Liver (tissue), 9 donors: Measurements from ENCODE around the gene CDC23. TPM values are rescaled to one million over a fixed set of nuclear protein-coding genes. Genes with fewer than 3 reads are reported as not detected.

Source experiments
- DNase-seq: peaks from one replicate; pipeline ENCODE4 v3.0.0-alpha.2; 2017; ENCODE audit warnings: low spot score
- H3K27ac ChIP-seq, 2 donors: one replicate each; pipeline ENCODE4 v1.7.0; 2013; ENCODE audit warnings: inconsistent platforms in 2 of 2, low read length in 2 of 2, control low read depth in 1 of 2, low read depth in 1 of 2, mild to moderate bottlenecking in 1 of 2
- H3K27me3 ChIP-seq, 4 donors: one replicate each; pipeline versions ENCODE4 v1.6.1 to v1.7.0; 2013; ENCODE audit warnings: low read length in 3 of 4, inconsistent platforms in 1 of 4, mild to moderate bottlenecking in 1 of 4, moderate library complexity in 1 of 4; ENCODE audit not compliant: control insufficient read depth in 4 of 4, insufficient read depth in 4 of 4
- H3K36me3 ChIP-seq, 4 donors: one replicate each; pipeline versions ENCODE4 v1.6.1 to v1.7.0; 2013; ENCODE audit warnings: low read length in 3 of 4, mild to moderate bottlenecking in 3 of 4, low read depth in 1 of 4, moderate library complexity in 1 of 4; ENCODE audit not compliant: control insufficient read depth in 4 of 4, insufficient read depth in 3 of 4
- H3K4me1 ChIP-seq, 4 donors: one replicate each; pipeline versions ENCODE4 v1.6.1 to v1.7.0; 2013; ENCODE audit warnings: low read length in 3 of 4, mild to moderate bottlenecking in 3 of 4, moderate library complexity in 1 of 4; ENCODE audit not compliant: control insufficient read depth in 4 of 4, insufficient read depth in 4 of 4
- H3K4me3 ChIP-seq, 3 donors: one replicate each; pipeline versions ENCODE4 v1.6.1 to v1.7.0; 2013; ENCODE audit warnings: low read length in 3 of 3, control low read depth in 1 of 3, low read depth in 1 of 3, mild to moderate bottlenecking in 1 of 3
- H3K9ac ChIP-seq, 2 donors: one replicate each; pipeline ENCODE4 v1.7.0; 2013; ENCODE audit warnings: low read length in 2 of 2, mild to moderate bottlenecking in 2 of 2, moderate library complexity in 2 of 2, control low read depth in 1 of 2, low read depth in 1 of 2
- H3K9me3 ChIP-seq, 4 donors: one replicate each; pipeline versions ENCODE4 v1.6.1 to v1.7.0; 2013; ENCODE audit warnings: low read length in 3 of 4; ENCODE audit not compliant: control insufficient read depth in 4 of 4
- EGR1 ChIP-seq, 2 donors: IDR thresholded peaks; 2 replicates each; pipeline ENCODE4 v1.6.1; 2016 to 2018; ENCODE audit warnings: antibody characterized with exemption in 2 of 2, low read depth in 2 of 2
- FOXA2 ChIP-seq: IDR thresholded peaks from 2 replicates; pipeline ENCODE4 v1.6.1; 2016; ENCODE audit warnings: antibody characterized with exemption
- GABPA ChIP-seq, 2 donors: IDR thresholded peaks in 1 of 2; conservative IDR thresholded peaks in 1 of 2; 2 replicates each; pipeline ENCODE4 v1.6.1; 2016; ENCODE audit warnings: antibody characterized with exemption in 2 of 2, mild to moderate bottlenecking in 1 of 2, moderate library complexity in 1 of 2
- HNF4A ChIP-seq, 2 donors: conservative IDR thresholded peaks; 2 replicates each; pipeline ENCODE4 v1.6.1; 2016; ENCODE audit warnings: antibody characterized with exemption in 2 of 2, mild to moderate bottlenecking in 2 of 2
- HNF4G ChIP-seq: IDR thresholded peaks from 2 replicates; pipeline ENCODE4 v1.6.1; 2016; ENCODE audit warnings: antibody characterized with exemption
- JUND ChIP-seq, 2 donors: IDR thresholded peaks; 2 replicates each; pipeline ENCODE4 v1.6.1; 2016; ENCODE audit warnings: antibody characterized with exemption in 2 of 2
- NR2F2 ChIP-seq: IDR thresholded peaks from 2 replicates; pipeline ENCODE4 v1.6.1; 2016; ENCODE audit warnings: antibody characterized with exemption
- RAD21 ChIP-seq, 2 donors: IDR thresholded peaks; 2 replicates each; pipeline ENCODE4 v1.6.1; 2016; ENCODE audit warnings: antibody characterized with exemption in 2 of 2, mild to moderate bottlenecking in 2 of 2
- RXRA ChIP-seq, 2 donors: IDR thresholded peaks; 2 replicates each; pipeline ENCODE4 v1.6.1; 2017 to 2018; ENCODE audit warnings: antibody characterized with exemption in 2 of 2, mild to moderate bottlenecking in 1 of 2
- SP1 ChIP-seq: IDR thresholded peaks from 2 replicates; pipeline ENCODE4 v1.6.1; 2018; ENCODE audit warnings: antibody characterized with exemption, mild to moderate bottlenecking
- TAF1 ChIP-seq: conservative IDR thresholded peaks from 2 replicates; pipeline ENCODE4 v1.6.1; 2016; ENCODE audit warnings: antibody characterized with exemption, mild to moderate bottlenecking
- YY1 ChIP-seq: IDR thresholded peaks from 2 replicates; pipeline ENCODE4 v1.6.1; 2016; ENCODE audit warnings: antibody characterized with exemption, mild to moderate bottlenecking
- WGBS: extraction: QIAGEN DNeasy Blood & Tissue Kit; methylation state at CpG from one replicate; pipeline ENCODE4 v1.1.7; 2013; 5-methylcytosine and 5-hydroxymethylcytosine counted together
- polyA plus RNA-seq, 2 donors: library from polyadenylated mRNA; stranded (reverse) in 1 of 2; unstranded in 1 of 2; fragments of 200-250 nt in 1 of 2; fragments of >200 nt in 1 of 2; fragmentation: Nextera tagmentation in 1 of 2; extraction: Ambion mirVana in 1 of 2; gene quantifications; one replicate each; pipeline versions ENCODE4 v1.2.1 to v1.2.3, GENCODE V29; 2013 to 2015
- total RNA-seq, 2 donors: library from RNA; depleted of rRNA; stranded (reverse); fragments of >200 nt; gene quantifications; one replicate each; pipeline ENCODE4 v1.2.3, GENCODE V29; 2014
- TF ChIP-seq, protein P1 (sequence below): IDR thresholded peaks from 2 replicates; pipeline ENCODE4 v1.6.1; 2016; ENCODE audit warnings: antibody characterized with exemption
- TF ChIP-seq, protein P2 (sequence below): IDR thresholded peaks from 2 replicates; pipeline ENCODE4 v1.6.1; 2016; ENCODE audit warnings: antibody characterized with exemption
- TF ChIP-seq, protein P3 (sequence below): fragments of 150-350 bp; IDR thresholded peaks from 2 replicates; pipeline ENCODE4 v1.5.1; 2017; ENCODE audit warnings: improper control_type of control experiment, low read depth, low read length; ENCODE audit not compliant: missing input control
- TF ChIP-seq, protein P4 (sequence below): IDR thresholded peaks from 2 replicates; pipeline ENCODE4 v1.6.1; 2016; ENCODE audit warnings: antibody characterized with exemption
- TF ChIP-seq, protein P5 (sequence below): IDR thresholded peaks from 2 replicates; pipeline ENCODE4 v1.6.1; 2016; ENCODE audit warnings: antibody characterized with exemption, mild to moderate bottlenecking
- donor health status: healthy.
- donor health status: healthy.
- donor health status: healthy.
- donor health status: healthy.
- donor health status: healthy.

The CDC23 gene
- total and polyA plus RNA-seq, 4 donors, result 10.5 to 23.8 (median 14.2) TPM

DNA sequence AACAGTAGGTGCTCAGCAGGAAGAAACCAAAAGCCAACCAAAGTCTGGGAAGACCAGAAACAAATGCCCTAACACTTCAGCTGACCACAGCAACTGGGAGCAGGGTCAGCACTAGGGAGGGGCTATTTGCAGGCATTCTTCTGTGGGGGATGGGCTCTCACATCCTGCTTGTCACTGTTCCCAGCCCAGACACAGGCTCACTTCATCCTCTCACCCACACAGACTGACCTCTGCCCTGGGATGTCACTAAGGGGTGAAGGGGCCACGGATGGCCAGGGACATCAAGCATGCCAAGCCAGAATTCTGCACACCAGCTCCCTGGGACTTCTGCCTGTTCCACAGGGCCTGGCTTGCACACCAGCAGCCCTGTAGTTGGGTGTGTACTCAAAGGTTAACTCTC lies 32.6 kb upstream of the CDC23 start (continued):
- TF ChIP-seq, protein P1, sequence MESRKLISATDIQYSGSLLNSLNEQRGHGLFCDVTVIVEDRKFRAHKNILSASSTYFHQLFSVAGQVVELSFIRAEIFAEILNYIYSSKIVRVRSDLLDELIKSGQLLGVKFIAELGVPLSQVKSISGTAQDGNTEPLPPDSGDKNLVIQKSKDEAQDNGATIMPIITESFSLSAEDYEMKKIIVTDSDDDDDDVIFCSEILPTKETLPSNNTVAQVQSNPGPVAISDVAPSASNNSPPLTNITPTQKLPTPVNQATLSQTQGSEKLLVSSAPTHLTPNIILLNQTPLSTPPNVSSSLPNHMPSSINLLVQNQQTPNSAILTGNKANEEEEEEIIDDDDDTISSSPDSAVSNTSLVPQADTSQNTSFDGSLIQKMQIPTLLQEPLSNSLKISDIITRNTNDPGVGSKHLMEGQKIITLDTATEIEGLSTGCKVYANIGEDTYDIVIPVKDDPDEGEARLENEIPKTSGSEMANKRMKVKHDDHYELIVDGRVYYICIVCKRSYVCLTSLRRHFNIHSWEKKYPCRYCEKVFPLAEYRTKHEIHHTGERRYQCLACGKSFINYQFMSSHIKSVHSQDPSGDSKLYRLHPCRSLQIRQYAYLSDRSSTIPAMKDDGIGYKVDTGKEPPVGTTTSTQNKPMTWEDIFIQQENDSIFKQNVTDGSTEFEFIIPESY, result no peak

DNA sequence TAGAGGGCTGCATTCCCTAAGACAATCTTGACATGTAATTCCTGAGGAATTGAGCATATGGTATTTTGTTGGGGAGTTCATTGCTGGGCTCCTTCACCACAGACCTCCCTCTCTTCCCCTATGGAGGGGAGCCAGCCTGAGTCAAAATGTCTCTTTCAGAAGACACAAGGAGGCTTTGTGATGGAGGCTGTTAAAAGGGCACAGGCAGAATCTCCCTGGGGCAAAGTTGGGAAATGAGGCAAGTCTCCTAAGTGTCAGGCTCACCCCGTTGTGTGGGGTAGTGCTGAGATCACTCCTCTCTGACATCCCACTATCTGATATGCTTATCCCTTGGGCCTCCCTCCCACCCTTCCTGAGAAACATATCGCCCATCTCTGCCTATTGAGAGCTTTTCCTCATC lies 30.7 kb upstream of the CDC23 start:
- 75% methylated on average over 2 of the region's 2 CpGs for WGBS
- Histone ChIP-seq H3K9me3 (no peaks in the 10 kb centered on the region), H3K27me3 (no peaks in the 10 kb centered on the region), H3K9ac (no peak overlapping the region), H3K27ac (no peak overlapping the region), H3K4me3 (no peak overlapping the region), H3K4me1 (peaks cover 2 to 21% (median 8%) of the 10 kb centered on the region in 4 donors), H3K36me3 (no peaks in the 10 kb centered on the region)
- TF ChIP-seq FOXA2, result no peak
- TF ChIP-seq NR2F2, result no peak
- TF ChIP-seq SP1, result no peak
- TF ChIP-seq HNF4G, result no peak
- TF ChIP-seq, protein P2, sequence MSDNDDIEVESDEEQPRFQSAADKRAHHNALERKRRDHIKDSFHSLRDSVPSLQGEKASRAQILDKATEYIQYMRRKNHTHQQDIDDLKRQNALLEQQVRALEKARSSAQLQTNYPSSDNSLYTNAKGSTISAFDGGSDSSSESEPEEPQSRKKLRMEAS, result no peak
- TF ChIP-seq RAD21 (IDR thresholded peaks at IDR 0.05), result no peak
- TF ChIP-seq, protein P3, sequence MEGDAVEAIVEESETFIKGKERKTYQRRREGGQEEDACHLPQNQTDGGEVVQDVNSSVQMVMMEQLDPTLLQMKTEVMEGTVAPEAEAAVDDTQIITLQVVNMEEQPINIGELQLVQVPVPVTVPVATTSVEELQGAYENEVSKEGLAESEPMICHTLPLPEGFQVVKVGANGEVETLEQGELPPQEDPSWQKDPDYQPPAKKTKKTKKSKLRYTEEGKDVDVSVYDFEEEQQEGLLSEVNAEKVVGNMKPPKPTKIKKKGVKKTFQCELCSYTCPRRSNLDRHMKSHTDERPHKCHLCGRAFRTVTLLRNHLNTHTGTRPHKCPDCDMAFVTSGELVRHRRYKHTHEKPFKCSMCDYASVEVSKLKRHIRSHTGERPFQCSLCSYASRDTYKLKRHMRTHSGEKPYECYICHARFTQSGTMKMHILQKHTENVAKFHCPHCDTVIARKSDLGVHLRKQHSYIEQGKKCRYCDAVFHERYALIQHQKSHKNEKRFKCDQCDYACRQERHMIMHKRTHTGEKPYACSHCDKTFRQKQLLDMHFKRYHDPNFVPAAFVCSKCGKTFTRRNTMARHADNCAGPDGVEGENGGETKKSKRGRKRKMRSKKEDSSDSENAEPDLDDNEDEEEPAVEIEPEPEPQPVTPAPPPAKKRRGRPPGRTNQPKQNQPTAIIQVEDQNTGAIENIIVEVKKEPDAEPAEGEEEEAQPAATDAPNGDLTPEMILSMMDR, result no peak
- TF ChIP-seq, protein P1, result no peak
- TF ChIP-seq GABPA (IDR thresholded peaks at IDR 0.05 in 1 of 2, conservative IDR thresholded peaks at IDR 0.05 in 1 of 2), result no peak
- no peak for TF ChIP-seq EGR1 (IDR thresholded peaks at IDR 0.05; ENCODE audit: low read depth in 2 of 2)
- TF ChIP-seq TAF1, result no peak
- TF ChIP-seq, protein P4, sequence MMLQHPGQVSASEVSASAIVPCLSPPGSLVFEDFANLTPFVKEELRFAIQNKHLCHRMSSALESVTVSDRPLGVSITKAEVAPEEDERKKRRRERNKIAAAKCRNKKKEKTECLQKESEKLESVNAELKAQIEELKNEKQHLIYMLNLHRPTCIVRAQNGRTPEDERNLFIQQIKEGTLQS, result no peak
- TF ChIP-seq JUND (IDR thresholded peaks at IDR 0.05), result no peak
- TF ChIP-seq, protein P5, sequence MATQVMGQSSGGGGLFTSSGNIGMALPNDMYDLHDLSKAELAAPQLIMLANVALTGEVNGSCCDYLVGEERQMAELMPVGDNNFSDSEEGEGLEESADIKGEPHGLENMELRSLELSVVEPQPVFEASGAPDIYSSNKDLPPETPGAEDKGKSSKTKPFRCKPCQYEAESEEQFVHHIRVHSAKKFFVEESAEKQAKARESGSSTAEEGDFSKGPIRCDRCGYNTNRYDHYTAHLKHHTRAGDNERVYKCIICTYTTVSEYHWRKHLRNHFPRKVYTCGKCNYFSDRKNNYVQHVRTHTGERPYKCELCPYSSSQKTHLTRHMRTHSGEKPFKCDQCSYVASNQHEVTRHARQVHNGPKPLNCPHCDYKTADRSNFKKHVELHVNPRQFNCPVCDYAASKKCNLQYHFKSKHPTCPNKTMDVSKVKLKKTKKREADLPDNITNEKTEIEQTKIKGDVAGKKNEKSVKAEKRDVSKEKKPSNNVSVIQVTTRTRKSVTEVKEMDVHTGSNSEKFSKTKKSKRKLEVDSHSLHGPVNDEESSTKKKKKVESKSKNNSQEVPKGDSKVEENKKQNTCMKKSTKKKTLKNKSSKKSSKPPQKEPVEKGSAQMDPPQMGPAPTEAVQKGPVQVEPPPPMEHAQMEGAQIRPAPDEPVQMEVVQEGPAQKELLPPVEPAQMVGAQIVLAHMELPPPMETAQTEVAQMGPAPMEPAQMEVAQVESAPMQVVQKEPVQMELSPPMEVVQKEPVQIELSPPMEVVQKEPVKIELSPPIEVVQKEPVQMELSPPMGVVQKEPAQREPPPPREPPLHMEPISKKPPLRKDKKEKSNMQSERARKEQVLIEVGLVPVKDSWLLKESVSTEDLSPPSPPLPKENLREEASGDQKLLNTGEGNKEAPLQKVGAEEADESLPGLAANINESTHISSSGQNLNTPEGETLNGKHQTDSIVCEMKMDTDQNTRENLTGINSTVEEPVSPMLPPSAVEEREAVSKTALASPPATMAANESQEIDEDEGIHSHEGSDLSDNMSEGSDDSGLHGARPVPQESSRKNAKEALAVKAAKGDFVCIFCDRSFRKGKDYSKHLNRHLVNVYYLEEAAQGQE, result no peak
- TF ChIP-seq RXRA (IDR thresholded peaks at IDR 0.05), result no peak
- no peak for TF ChIP-seq YY1
- TF ChIP-seq HNF4A (conservative IDR thresholded peaks at IDR 0.05), result no peak
- no peak for DNase-seq
